Hepatic stellate cell (primary cell): Measurements from ENCODE around the gene PPP1CA.
"Not testable (repeated sequence)": the region's sequence is repeated elsewhere in the genome, so short reads cannot be mapped to it uniquely, and the experiment has no call there.

Source experiments
- DNase-seq: peaks from one replicate; pipeline ENCODE4 v3.0.0; 2011; ENCODE audit warnings: low spot score

PPP1CA gene

DNA sequence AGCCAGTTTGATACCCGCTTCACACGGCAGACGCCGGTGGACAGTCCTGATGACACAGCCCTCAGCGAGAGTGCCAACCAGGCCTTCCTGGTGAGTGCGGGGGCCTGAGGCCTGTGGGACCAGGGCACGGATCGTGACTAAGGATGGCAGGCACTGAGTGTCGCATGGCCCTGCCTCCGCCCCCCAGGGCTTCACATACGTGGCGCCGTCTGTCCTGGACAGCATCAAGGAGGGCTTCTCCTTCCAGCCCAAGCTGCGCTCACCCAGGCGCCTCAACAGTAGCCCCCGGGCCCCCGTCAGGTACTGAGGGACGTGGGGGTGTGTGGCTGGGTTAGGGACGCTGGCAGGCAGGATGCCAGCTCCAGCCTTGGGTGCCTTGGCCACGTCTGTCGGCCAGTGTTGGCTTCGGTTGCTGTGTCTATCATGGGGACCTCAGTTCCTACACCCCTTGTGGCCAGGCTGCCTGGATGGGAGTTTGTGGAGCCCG, 32.8 kb upstream of the PPP1CA start:
- DNase-seq = no peak

- DNase-seq = no peak
Measured at GRCh38 chr11:67433536-67434394, 32.1 kb upstream of the PPP1CA start.

DNA sequence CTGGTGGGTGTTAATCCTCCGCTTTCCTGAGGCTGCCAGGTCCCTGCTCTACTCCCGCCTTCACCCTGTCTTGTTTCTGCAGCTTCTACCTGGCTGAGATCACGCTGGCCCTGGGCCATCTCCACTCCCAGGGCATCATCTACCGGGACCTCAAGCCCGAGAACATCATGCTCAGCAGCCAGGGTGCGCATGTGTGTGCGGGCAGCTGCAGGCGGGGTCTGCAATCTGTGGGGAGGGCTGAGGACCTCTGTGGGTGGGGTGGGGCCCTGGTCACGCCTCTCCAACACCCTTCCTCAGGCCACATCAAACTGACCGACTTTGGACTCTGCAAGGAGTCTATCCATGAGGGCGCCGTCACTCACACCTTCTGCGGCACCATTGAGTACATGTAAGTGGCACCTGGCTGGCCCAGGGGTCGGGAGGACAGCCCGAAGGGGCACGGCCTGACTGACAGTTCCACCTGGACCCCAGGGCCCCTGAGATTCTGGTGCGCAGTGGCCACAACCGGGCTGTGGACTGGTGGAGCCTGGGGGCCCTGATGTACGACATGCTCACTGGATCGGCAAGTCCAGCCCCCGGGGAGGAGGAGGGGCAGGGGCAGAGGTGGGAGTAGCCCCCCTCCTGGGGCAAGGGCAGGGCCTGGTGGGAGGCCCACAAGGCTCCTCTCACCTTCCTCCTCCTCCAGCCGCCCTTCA, 31.1 kb upstream of the PPP1CA start:
- DNase-seq = no peak

DNA sequence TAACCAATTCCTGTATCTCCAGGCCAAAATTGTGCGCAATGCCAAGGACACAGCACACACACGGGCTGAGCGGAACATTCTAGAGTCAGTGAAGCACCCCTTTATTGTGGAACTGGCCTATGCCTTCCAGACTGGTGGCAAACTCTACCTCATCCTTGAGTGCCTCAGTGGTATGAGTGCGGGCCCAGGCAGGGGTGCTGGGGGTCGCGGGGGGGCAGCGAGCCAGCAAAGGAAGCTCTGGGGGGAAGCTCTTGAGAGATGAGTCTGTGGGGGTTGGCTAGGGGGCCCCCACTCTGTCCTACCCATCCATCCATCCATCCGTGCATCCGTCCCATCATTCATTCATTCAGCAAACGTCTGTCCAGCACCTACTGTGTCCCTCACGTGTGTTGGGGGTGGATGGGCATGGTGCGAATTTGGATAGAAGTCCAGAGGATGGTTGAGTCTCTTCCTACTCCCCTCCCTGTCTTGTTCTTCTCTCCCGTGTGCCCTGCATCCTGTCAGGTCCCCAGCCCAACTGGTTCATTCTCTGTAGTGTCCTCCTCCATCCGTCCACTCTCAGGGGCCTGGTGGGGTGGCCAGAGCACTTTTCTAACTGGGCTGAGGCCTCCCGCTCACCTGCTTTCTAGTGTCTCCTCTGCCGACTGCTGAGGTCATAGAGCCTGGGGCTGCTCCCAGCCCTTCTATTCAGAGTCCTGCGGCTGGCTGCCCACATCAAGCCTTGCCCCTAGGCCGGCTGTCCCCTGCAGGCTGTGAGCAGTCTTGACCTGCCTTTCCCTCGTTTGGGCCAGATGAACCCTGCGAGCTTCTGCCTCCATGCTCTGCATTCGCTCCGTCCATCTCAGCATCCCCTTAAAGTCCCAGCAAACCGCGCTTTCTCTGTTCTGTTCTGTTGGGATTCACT, 29.9 kb upstream of the PPP1CA start:
- DNase-seq = no peak

DNA sequence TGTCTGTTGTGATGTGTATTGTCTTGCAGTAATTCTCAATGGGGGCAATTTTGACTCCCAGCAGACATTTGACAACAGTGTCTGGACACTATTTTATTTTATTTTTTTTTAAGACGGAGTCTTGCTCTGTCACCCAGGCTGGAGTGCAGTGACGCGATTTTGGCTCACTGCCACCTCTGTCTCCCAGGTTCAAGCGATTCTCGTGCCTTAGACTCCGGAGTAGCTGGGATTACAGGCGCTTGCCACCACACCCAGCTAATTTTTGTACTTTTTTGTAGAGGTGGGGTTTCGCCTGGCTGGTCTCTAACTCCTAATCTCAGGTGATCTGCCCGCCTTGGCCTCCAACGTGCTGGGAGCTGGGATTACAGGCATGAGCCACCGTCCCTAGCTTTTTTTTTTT, 28.1 kb upstream of the PPP1CA start:
- no peak for DNase-seq

GRCh38 chr11:67429038-67429668, 27.5 kb upstream of the PPP1CA start:
- DNase-seq = no peak

GRCh38 chr11:67428052-67429001, 26.7 kb upstream of the PPP1CA start, which contains the start of gene RPS6KB2:
RPS6KB2 (plus strand) TSS chr11:67428494; CDS start chr11:67428546, 52 bp downstream.
- peak; percentile 100 for DNase-seq

DNA sequence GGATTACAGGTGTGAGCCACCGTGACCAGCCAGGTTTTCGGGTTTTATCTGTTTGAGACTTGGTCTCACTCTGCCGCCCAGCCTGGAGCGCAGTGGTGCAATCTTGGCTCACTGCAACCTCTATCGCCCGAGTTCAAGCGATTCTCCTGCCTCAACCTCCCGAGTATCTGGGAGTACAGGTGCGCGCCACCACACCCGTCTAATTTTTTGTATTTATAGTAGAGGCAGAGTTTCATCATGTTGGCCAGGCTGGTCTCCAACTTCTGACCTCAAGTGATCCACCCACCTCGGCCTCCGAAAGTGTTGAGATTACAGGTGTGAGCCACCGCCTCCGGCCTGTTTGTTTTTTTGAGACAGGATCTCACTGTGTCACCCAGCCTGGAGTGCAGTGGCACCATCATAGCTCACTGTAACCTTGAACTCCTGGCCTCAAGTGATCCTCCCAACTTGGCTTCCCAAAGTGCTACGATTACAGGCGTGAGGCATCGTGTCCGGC, 25.8 kb upstream of the PPP1CA start:
- not testable (repeated sequence) for DNase-seq

DNA sequence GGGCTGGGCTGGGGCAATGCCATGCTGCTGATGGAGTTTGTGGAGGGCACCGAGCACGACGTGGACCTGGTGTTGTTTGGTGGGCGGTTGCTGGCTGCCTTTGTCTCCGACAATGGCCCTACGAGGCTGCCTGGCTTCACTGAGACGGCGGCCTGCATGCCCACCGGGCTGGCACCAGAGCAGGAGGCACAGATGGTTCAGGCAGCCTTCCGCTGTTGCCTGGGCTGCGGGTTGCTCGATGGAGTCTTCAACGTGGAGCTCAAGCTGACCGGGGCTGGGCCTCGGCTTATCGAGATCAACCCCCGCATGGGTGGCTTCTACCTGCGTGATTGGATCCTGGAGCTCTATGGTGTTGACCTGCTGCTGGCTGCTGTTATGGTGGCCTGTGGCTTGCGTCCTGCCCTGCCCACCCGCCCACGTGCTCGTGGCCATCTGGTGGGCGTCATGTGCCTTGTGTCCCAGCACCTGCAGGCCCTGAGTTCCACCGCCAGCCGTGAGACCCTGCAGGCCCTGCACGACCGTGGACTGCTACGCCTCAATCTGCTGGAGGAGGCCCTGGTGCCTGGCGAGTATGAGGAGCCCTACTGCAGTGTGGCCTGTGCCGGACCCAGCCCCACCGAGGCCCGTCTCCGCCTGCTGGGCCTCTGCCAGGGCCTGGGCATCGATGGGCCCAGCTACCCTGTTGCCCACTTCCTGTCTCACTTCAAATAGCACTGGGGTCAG, 22.4 kb upstream of the PPP1CA start:
- no peak for DNase-seq

DNA sequence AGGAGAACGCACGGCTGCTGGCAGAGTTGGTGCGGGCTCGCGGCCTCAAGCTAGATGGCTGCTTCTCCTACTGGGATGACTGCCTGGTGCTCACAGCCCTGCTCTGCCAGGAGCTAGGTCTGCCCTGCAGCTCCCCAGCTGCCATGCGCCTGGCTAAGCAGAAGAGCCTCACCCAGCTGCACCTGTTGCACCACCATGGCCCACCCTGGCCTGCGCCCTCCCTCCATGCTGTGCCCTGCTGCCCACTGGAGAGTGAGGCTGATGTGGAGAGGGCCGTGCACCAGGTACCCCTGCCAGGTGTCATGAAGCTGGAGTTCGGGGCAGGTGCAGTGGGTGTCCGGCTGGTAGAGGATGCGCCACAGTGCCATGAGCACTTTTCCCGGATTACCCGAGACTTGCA, 21.8 kb upstream of the PPP1CA start:
- DNase-seq = no peak

GRCh38 chr11:67422891-67423290, 21.2 kb upstream of the PPP1CA start:
- no peak for DNase-seq

GRCh38 chr11:67421430-67422031, 19.9 kb upstream of the PPP1CA start:
- no peak for DNase-seq

- peak; percentile 99 for DNase-seq
Measured at GRCh38 chr11:67420646-67421429, 19.2 kb upstream of the PPP1CA start.

GRCh38 chr11:67420147-67420645, 18.5 kb upstream of the PPP1CA start:
- DNase-seq = no peak

DNA sequence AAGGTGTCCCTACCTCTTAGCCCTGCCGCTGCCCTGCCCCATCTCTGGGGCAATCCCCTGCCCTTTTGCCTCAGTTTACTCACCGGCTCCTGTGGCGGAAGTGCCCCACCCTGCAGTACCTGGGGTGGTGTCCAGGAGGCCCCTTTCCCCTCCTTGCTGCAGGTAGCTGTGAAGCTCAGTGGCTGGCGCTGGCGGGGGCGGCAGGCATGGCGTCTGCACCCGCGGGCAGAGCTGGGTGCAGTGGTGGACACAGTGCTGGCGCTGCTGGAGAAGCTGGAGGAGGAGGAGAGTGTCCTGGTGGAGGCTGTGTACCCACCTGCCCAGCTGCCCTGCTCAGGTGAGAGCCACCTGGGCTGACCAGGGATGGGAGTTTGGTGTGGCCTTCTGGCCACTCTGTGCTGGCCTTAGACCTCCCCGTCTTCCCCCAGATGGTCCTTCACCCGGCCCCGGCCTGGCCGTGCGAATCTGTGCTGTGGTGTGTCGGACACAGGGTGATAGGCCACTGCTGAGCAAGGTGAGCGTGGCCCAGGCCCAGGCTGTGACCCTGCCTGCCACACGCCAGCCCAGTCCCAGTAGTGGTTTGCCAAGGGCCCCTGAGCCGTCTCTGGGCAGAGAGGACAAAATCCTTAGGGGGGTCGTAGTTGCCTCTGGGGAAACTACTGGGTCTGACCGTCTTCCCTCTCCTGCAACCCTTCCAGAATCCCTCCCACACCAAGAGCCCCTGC, 17.8 kb upstream of the PPP1CA start:
- no peak for DNase-seq

GRCh38 chr11:67418476-67419281, 17.0 kb upstream of the PPP1CA start:
- DNase-seq = no peak

DNA sequence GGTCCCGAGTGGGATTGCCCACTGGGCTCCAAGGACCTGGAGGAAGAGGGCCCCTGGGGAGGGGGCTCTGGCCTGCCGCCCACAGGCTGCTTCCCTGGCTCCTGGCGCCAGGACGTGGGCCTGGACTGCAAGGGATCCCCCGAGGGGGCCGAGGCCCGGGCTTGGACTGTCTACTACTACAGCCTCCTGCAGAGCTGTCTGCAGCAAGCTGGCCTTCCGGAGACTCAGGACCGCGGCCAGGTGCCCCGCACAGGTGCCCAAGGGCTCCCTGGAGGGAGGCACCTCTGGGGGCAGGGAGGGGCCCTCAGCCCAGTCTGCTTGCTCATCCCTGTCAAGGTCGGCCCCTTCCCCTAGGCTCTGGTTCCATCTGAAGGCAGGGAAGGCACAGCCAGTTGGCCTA, 15.8 kb upstream of the PPP1CA start:
- no peak for DNase-seq
